Liver (tissue), 9 donors: ENCODE measurements around the gene REM1. TPM values are rescaled to one million over a fixed set of nuclear protein-coding genes. Genes with fewer than 3 reads are reported as not detected.
"Not testable (repeated sequence)": the region's sequence is repeated elsewhere in the genome, so short reads cannot be mapped to it uniquely, and the experiment has no call there.

Source experiments
- DNase-seq: peaks from one replicate; pipeline ENCODE4 v3.0.0-alpha.2; 2017; ENCODE audit warnings: low spot score
- H3K27ac ChIP-seq, 2 donors: one replicate each; pipeline ENCODE4 v1.7.0; 2013; ENCODE audit warnings: inconsistent platforms in 2 of 2, low read length in 2 of 2, control low read depth in 1 of 2, low read depth in 1 of 2, mild to moderate bottlenecking in 1 of 2
- H3K27me3 ChIP-seq, 4 donors: one replicate each; pipeline versions ENCODE4 v1.6.1 to v1.7.0; 2013; ENCODE audit warnings: low read length in 3 of 4, inconsistent platforms in 1 of 4, mild to moderate bottlenecking in 1 of 4, moderate library complexity in 1 of 4; ENCODE audit not compliant: control insufficient read depth in 4 of 4, insufficient read depth in 4 of 4
- H3K36me3 ChIP-seq, 4 donors: one replicate each; pipeline versions ENCODE4 v1.6.1 to v1.7.0; 2013; ENCODE audit warnings: low read length in 3 of 4, mild to moderate bottlenecking in 3 of 4, low read depth in 1 of 4, moderate library complexity in 1 of 4; ENCODE audit not compliant: control insufficient read depth in 4 of 4, insufficient read depth in 3 of 4
- H3K4me1 ChIP-seq, 4 donors: one replicate each; pipeline versions ENCODE4 v1.6.1 to v1.7.0; 2013; ENCODE audit warnings: low read length in 3 of 4, mild to moderate bottlenecking in 3 of 4, moderate library complexity in 1 of 4; ENCODE audit not compliant: control insufficient read depth in 4 of 4, insufficient read depth in 4 of 4
- H3K4me3 ChIP-seq, 3 donors: one replicate each; pipeline versions ENCODE4 v1.6.1 to v1.7.0; 2013; ENCODE audit warnings: low read length in 3 of 3, control low read depth in 1 of 3, low read depth in 1 of 3, mild to moderate bottlenecking in 1 of 3
- H3K9ac ChIP-seq, 2 donors: one replicate each; pipeline ENCODE4 v1.7.0; 2013; ENCODE audit warnings: low read length in 2 of 2, mild to moderate bottlenecking in 2 of 2, moderate library complexity in 2 of 2, control low read depth in 1 of 2, low read depth in 1 of 2
- H3K9me3 ChIP-seq, 4 donors: one replicate each; pipeline versions ENCODE4 v1.6.1 to v1.7.0; 2013; ENCODE audit warnings: low read length in 3 of 4; ENCODE audit not compliant: control insufficient read depth in 4 of 4
- EGR1 ChIP-seq, 2 donors: IDR thresholded peaks; 2 replicates each; pipeline ENCODE4 v1.6.1; 2016 to 2018; ENCODE audit warnings: antibody characterized with exemption in 2 of 2, low read depth in 2 of 2
- FOXA1 ChIP-seq: IDR thresholded peaks from 2 replicates; pipeline ENCODE4 v1.6.1; 2016; ENCODE audit warnings: antibody characterized with exemption
- FOXA2 ChIP-seq: IDR thresholded peaks from 2 replicates; pipeline ENCODE4 v1.6.1; 2016; ENCODE audit warnings: antibody characterized with exemption
- GABPA ChIP-seq, 2 donors: IDR thresholded peaks in 1 of 2; conservative IDR thresholded peaks in 1 of 2; 2 replicates each; pipeline ENCODE4 v1.6.1; 2016; ENCODE audit warnings: antibody characterized with exemption in 2 of 2, mild to moderate bottlenecking in 1 of 2, moderate library complexity in 1 of 2
- HNF4A ChIP-seq, 2 donors: conservative IDR thresholded peaks; 2 replicates each; pipeline ENCODE4 v1.6.1; 2016; ENCODE audit warnings: antibody characterized with exemption in 2 of 2, mild to moderate bottlenecking in 2 of 2
- HNF4G ChIP-seq: IDR thresholded peaks from 2 replicates; pipeline ENCODE4 v1.6.1; 2016; ENCODE audit warnings: antibody characterized with exemption
- JUND ChIP-seq, 2 donors: IDR thresholded peaks; 2 replicates each; pipeline ENCODE4 v1.6.1; 2016; ENCODE audit warnings: antibody characterized with exemption in 2 of 2
- NR2F2 ChIP-seq: IDR thresholded peaks from 2 replicates; pipeline ENCODE4 v1.6.1; 2016; ENCODE audit warnings: antibody characterized with exemption
- RAD21 ChIP-seq, 2 donors: IDR thresholded peaks; 2 replicates each; pipeline ENCODE4 v1.6.1; 2016; ENCODE audit warnings: antibody characterized with exemption in 2 of 2, mild to moderate bottlenecking in 2 of 2
- RXRA ChIP-seq, 2 donors: IDR thresholded peaks; 2 replicates each; pipeline ENCODE4 v1.6.1; 2017 to 2018; ENCODE audit warnings: antibody characterized with exemption in 2 of 2, mild to moderate bottlenecking in 1 of 2
- SP1 ChIP-seq: IDR thresholded peaks from 2 replicates; pipeline ENCODE4 v1.6.1; 2018; ENCODE audit warnings: antibody characterized with exemption, mild to moderate bottlenecking
- TAF1 ChIP-seq: conservative IDR thresholded peaks from 2 replicates; pipeline ENCODE4 v1.6.1; 2016; ENCODE audit warnings: antibody characterized with exemption, mild to moderate bottlenecking
- YY1 ChIP-seq: IDR thresholded peaks from 2 replicates; pipeline ENCODE4 v1.6.1; 2016; ENCODE audit warnings: antibody characterized with exemption, mild to moderate bottlenecking
- WGBS: extraction: QIAGEN DNeasy Blood & Tissue Kit; methylation state at CpG from one replicate; pipeline ENCODE4 v1.1.7; 2013; 5-methylcytosine and 5-hydroxymethylcytosine counted together
- polyA plus RNA-seq, 2 donors: library from polyadenylated mRNA; stranded (reverse) in 1 of 2; unstranded in 1 of 2; fragments of 200-250 nt in 1 of 2; fragments of >200 nt in 1 of 2; fragmentation: Nextera tagmentation in 1 of 2; extraction: Ambion mirVana in 1 of 2; gene quantifications; one replicate each; pipeline versions ENCODE4 v1.2.1 to v1.2.3, GENCODE V29; 2013 to 2015
- total RNA-seq, 2 donors: library from RNA; depleted of rRNA; stranded (reverse); fragments of >200 nt; gene quantifications; one replicate each; pipeline ENCODE4 v1.2.3, GENCODE V29; 2014
- TF ChIP-seq, protein P1 (sequence below): IDR thresholded peaks from 2 replicates; pipeline ENCODE4 v1.6.1; 2016; ENCODE audit warnings: antibody characterized with exemption
- TF ChIP-seq, protein P2 (sequence below): IDR thresholded peaks from 2 replicates; pipeline ENCODE4 v1.6.1; 2016; ENCODE audit warnings: antibody characterized with exemption, mild to moderate bottlenecking
- TF ChIP-seq, protein P3 (sequence below): IDR thresholded peaks from 2 replicates; pipeline ENCODE4 v1.6.1; 2016; ENCODE audit warnings: antibody characterized with exemption
- TF ChIP-seq, protein P4 (sequence below): fragments of 150-350 bp; IDR thresholded peaks from 2 replicates; pipeline ENCODE4 v1.5.1; 2017; ENCODE audit warnings: improper control_type of control experiment, low read depth, low read length; ENCODE audit not compliant: missing input control
- donor health status: healthy.
- donor health status: healthy.
- donor health status: healthy.
- donor health status: healthy.
- donor health status: healthy.

Gene REM1
- total RNA-seq, result under 1 TPM; 0.17 to 0.19 TPM
- polyA plus RNA-seq, result under 1 TPM; 0.24 to 0.46 TPM

DNA sequence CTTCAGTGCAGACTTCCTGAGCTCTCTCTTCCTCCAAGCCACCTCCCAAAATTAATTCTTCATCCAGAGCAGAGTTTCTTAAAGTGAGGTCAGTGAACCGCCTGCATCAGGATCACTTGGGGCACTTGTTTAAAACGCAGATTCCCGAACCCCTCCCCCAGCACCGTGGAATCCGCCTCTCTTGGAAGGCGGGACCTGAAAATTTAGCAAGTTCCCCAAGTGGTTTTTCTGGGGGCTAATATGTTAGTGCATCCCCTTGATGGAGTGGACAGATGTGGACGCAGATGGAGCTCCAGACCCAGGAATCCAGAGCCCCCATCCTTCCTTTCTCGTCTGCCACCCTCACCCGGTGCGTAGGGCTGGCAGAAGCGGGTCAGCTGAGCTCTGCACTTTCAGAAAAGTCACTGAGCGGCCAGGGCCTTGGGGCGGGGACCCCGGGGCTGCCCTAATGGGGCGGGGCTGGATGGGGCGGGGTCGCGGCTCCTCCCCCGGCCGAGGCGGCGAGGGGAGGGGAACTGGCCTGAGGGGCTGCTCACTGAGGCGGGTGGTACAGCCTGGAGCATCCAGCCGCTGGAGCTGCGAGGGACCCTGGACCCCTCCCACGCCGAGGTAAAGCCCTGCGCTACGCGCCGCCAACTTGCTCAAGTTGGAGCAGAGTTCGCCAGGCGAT is at the start of gene REM1, which contains the start of gene DEFB124:
TSS of gene REM1 (plus strand) at position 531 of the 670 bp plus-strand sequence. CDS start 1,158 bp downstream, outside the sequence.
TSS of gene DEFB124 (minus strand) at position 370 of the 670 bp plus-strand sequence. CDS start 2,114 bp downstream, outside the sequence.
- H3K36me3 ChIP-seq, result no peaks in the 10 kb centered on the region
- H3K9ac ChIP-seq, result no peak within 1 kb of the TSS
- WGBS, result 8% methylated on average over 33 of the region's 33 CpGs
- peak within 1 kb of the TSS in 1 of 3 donors; percentile 38 for H3K4me3 ChIP-seq
- H3K27me3 ChIP-seq, result peaks cover 3 to 12% (median 8%) of the 10 kb centered on the region in 4 donors
- no peak for DNase-seq
- H3K4me1 ChIP-seq, result peaks cover 0 to 8% (median under 1%) of the 10 kb centered on the region in 4 donors
- H3K27ac ChIP-seq, result peak within 1 kb of the TSS in 1 of 2 donors; percentile 12
- no peaks in the 10 kb centered on the region for H3K9me3 ChIP-seq
- TF ChIP-seq HNF4A (conservative IDR thresholded peaks at IDR 0.05), result no peak
- TF ChIP-seq, protein P1, sequence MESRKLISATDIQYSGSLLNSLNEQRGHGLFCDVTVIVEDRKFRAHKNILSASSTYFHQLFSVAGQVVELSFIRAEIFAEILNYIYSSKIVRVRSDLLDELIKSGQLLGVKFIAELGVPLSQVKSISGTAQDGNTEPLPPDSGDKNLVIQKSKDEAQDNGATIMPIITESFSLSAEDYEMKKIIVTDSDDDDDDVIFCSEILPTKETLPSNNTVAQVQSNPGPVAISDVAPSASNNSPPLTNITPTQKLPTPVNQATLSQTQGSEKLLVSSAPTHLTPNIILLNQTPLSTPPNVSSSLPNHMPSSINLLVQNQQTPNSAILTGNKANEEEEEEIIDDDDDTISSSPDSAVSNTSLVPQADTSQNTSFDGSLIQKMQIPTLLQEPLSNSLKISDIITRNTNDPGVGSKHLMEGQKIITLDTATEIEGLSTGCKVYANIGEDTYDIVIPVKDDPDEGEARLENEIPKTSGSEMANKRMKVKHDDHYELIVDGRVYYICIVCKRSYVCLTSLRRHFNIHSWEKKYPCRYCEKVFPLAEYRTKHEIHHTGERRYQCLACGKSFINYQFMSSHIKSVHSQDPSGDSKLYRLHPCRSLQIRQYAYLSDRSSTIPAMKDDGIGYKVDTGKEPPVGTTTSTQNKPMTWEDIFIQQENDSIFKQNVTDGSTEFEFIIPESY, result no peak
- no peak for TF ChIP-seq GABPA (IDR thresholded peaks at IDR 0.05 in 1 of 2, conservative IDR thresholded peaks at IDR 0.05 in 1 of 2)
- no peak for TF ChIP-seq TAF1
- TF ChIP-seq EGR1 (IDR thresholded peaks at IDR 0.05; ENCODE audit: low read depth in 2 of 2), result no peak
- peak; percentile 14 for TF ChIP-seq NR2F2

DNA sequence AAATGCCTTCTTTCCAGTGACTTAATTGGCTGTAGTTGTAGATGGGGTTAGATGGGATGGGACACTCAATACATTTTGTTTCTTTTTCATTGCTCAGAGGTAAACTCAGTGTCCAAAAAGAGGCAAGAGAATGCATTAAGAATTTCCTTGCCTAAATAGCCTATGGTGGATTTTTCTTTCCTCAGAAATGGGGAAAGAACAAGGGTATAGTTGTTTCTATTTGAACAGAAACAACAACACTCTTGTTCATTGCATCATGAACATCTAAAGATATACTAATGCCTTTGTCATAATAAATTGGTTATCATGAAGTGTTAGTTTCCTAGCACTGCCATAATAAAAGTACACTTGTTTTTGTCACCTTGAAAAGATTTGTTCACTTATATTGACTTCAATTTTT is 49.3 kb upstream of the REM1 start:
- Histone ChIP-seq H3K4me1 (no peaks in the 10 kb centered on the region), H3K27me3 (no peaks in the 10 kb centered on the region), H3K9me3 (no peaks in the 10 kb centered on the region), H3K36me3 (no peaks in the 10 kb centered on the region), H3K9ac (no peak overlapping the region), H3K4me3 (no peak overlapping the region), H3K27ac (no peak overlapping the region)
- TF ChIP-seq JUND (IDR thresholded peaks at IDR 0.05) (no peak), YY1 (no peak), FOXA2 (no peak), NR2F2 (no peak), GABPA (IDR thresholded peaks at IDR 0.05 in 1 of 2, conservative IDR thresholded peaks at IDR 0.05 in 1 of 2) (no peak), HNF4A (conservative IDR thresholded peaks at IDR 0.05) (no peak), RXRA (IDR thresholded peaks at IDR 0.05) (no peak), RAD21 (IDR thresholded peaks at IDR 0.05) (no peak), FOXA1 (no peak), SP1 (no peak), HNF4G (no peak), TAF1 (no peak), EGR1 (IDR thresholded peaks at IDR 0.05; ENCODE audit: low read depth in 2 of 2) (no peak)
- TF ChIP-seq, protein P2, sequence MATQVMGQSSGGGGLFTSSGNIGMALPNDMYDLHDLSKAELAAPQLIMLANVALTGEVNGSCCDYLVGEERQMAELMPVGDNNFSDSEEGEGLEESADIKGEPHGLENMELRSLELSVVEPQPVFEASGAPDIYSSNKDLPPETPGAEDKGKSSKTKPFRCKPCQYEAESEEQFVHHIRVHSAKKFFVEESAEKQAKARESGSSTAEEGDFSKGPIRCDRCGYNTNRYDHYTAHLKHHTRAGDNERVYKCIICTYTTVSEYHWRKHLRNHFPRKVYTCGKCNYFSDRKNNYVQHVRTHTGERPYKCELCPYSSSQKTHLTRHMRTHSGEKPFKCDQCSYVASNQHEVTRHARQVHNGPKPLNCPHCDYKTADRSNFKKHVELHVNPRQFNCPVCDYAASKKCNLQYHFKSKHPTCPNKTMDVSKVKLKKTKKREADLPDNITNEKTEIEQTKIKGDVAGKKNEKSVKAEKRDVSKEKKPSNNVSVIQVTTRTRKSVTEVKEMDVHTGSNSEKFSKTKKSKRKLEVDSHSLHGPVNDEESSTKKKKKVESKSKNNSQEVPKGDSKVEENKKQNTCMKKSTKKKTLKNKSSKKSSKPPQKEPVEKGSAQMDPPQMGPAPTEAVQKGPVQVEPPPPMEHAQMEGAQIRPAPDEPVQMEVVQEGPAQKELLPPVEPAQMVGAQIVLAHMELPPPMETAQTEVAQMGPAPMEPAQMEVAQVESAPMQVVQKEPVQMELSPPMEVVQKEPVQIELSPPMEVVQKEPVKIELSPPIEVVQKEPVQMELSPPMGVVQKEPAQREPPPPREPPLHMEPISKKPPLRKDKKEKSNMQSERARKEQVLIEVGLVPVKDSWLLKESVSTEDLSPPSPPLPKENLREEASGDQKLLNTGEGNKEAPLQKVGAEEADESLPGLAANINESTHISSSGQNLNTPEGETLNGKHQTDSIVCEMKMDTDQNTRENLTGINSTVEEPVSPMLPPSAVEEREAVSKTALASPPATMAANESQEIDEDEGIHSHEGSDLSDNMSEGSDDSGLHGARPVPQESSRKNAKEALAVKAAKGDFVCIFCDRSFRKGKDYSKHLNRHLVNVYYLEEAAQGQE, result no peak
- TF ChIP-seq, protein P3, sequence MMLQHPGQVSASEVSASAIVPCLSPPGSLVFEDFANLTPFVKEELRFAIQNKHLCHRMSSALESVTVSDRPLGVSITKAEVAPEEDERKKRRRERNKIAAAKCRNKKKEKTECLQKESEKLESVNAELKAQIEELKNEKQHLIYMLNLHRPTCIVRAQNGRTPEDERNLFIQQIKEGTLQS, result no peak
- TF ChIP-seq, protein P1, result no peak
- TF ChIP-seq, protein P4, sequence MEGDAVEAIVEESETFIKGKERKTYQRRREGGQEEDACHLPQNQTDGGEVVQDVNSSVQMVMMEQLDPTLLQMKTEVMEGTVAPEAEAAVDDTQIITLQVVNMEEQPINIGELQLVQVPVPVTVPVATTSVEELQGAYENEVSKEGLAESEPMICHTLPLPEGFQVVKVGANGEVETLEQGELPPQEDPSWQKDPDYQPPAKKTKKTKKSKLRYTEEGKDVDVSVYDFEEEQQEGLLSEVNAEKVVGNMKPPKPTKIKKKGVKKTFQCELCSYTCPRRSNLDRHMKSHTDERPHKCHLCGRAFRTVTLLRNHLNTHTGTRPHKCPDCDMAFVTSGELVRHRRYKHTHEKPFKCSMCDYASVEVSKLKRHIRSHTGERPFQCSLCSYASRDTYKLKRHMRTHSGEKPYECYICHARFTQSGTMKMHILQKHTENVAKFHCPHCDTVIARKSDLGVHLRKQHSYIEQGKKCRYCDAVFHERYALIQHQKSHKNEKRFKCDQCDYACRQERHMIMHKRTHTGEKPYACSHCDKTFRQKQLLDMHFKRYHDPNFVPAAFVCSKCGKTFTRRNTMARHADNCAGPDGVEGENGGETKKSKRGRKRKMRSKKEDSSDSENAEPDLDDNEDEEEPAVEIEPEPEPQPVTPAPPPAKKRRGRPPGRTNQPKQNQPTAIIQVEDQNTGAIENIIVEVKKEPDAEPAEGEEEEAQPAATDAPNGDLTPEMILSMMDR, result no peak
- DNase-seq, result no peak

- not testable (repeated sequence) for H3K27me3 ChIP-seq, H3K27ac ChIP-seq, H3K9ac ChIP-seq, DNase-seq, H3K4me1 ChIP-seq, H3K36me3 ChIP-seq, H3K4me3 ChIP-seq, H3K9me3 ChIP-seq
- WGBS, result 91% methylated on average over 48 of the region's 48 CpGs
These were observed 48.1 kb upstream of the REM1 start for GRCh38 chr20:31426891-31427551.
